B cell (primary cell): ENCODE measurements around the gene SUPT5H. TPM values are rescaled to one million over a fixed set of nuclear protein-coding genes. Genes with fewer than 3 reads are reported as not detected.

Experiments
- ATAC-seq: fragments of 200-7000 bp; cut with Tn5 transposase; one replicate; pipeline ENCODE4 v1.10.0; 2021; ENCODE audit warnings: low read depth, mild to moderate bottlenecking, moderate number of reproducible peaks, moderate library complexity
- CTCF ChIA-PET: fragments of 350-600 bp; sonication (Branson Sonifier 250); formaldehyde crosslinking; loops from one replicate; lab custom pipeline; 2021; ENCODE audit warnings: antibody characterized with exemption, inconsistent platforms; lab: Charles Lee
- POLR2A ChIA-PET: fragments of 350-600 bp; sonication (Branson Sonifier 250); formaldehyde crosslinking; loops from one replicate; lab custom pipeline; 2021; ENCODE audit warnings: antibody characterized with exemption; lab: Charles Lee
- DNase-seq: peaks from one replicate; pipeline ENCODE4 v3.0.0; 2013
- H2AFZ ChIP-seq: 2 replicates; pipeline ENCODE4 v1.6.1; 2012; ENCODE audit warnings: mild to moderate bottlenecking, low read depth, low read length; ENCODE audit not compliant: insufficient read depth, poor library complexity, severe bottlenecking
- H3K27ac ChIP-seq, 2 donors: 1 replicate in 1 of 2; 2 replicates in 1 of 2; pipeline ENCODE4 v1.5.1; 2012 to 2013; ENCODE audit warnings: low read length in 2 of 2, mild to moderate bottlenecking in 2 of 2, moderate library complexity in 1 of 2
- H3K27me3 ChIP-seq, 4 experiments: fragments of 200-600 bp in 1 of 4; sonication (generic) in 1 of 4; replicated peaks in 1 of 4; 1 replicate in 2 of 4; 2 replicates in 2 of 4; pipeline versions ENCODE4 v1.6.1 to v1.7.0; 2013 to 2016; ENCODE audit warnings: low read length in 3 of 4, mild to moderate bottlenecking in 2 of 4, mixed read lengths in 1 of 4, moderate library complexity in 1 of 4; ENCODE audit not compliant: insufficient read depth in 4 of 4, control insufficient read depth in 3 of 4; ENCODE audit errors: control extremely low read depth in 1 of 4
- H3K36me3 ChIP-seq, 2 experiments: replicated peaks in 1 of 2; 1 replicate in 1 of 2; 2 replicates in 1 of 2; pipeline versions ENCODE4 v1.6.1 to v1.7.1; 2013; ENCODE audit warnings: low read length in 1 of 2; ENCODE audit not compliant: insufficient read depth in 2 of 2, control insufficient read depth in 1 of 2; ENCODE audit errors: control extremely low read depth in 1 of 2, extremely low read depth in 1 of 2
- H3K4me1 ChIP-seq, 2 donors: fragments of 200-600 bp in 1 of 2; sonication (generic) in 1 of 2; 1 replicate in 1 of 2; 2 replicates in 1 of 2; pipeline versions ENCODE4 v1.5.1 to v1.6.1; 2013 to 2017; ENCODE audit warnings: low read length in 2 of 2; ENCODE audit not compliant: control insufficient read depth in 2 of 2, insufficient read depth in 2 of 2
- H3K4me2 ChIP-seq: replicated peaks from 2 replicates; pipeline ENCODE3; 2012; ENCODE audit warnings: mild to moderate bottlenecking, low read depth, low read length; ENCODE audit not compliant: poor library complexity, severe bottlenecking
- H3K4me3 ChIP-seq, 5 experiments: fragments of 200-600 bp in 1 of 5; sonication (generic) in 1 of 5; 1 replicate in 3 of 5; 2 replicates in 2 of 5; pipeline versions ENCODE4 v1.5.1 to v1.7.0; 2011 to 2016; ENCODE audit warnings: low read length in 4 of 5, mild to moderate bottlenecking in 4 of 5, low read depth in 2 of 5, control low read depth in 1 of 5, moderate library complexity in 1 of 5; ENCODE audit not compliant: insufficient read depth in 1 of 5; ENCODE audit errors: control extremely low read depth in 1 of 5, extremely low read depth in 1 of 5
- H3K79me2 ChIP-seq: fragments of 200-600 bp; sonication (generic); one replicate; pipeline ENCODE4 v1.6.0; 2016; ENCODE audit warnings: low read length; ENCODE audit not compliant: control insufficient read depth, insufficient read depth
- H3K9ac ChIP-seq: fragments of 200-600 bp; sonication (generic); 2 replicates; pipeline ENCODE4 v1.6.1; 2017; ENCODE audit warnings: mild to moderate bottlenecking, low read length, moderate library complexity
- H3K9me3 ChIP-seq, 3 donors: one replicate each; pipeline versions ENCODE4 v1.6.1 to v1.7.1; 2013; ENCODE audit warnings: low read length in 2 of 3; ENCODE audit not compliant: control insufficient read depth in 2 of 3, insufficient read depth in 1 of 3; ENCODE audit errors: control extremely low read depth in 1 of 3
- H4K20me1 ChIP-seq: 2 replicates; pipeline ENCODE4 v1.6.0; 2012; ENCODE audit warnings: mild to moderate bottlenecking, low read length; ENCODE audit not compliant: insufficient read depth, control insufficient read depth, poor library complexity, severe bottlenecking
- H3K27ac Mint-ChIP-seq: one replicate; pipeline ENCODE4 v1.8.0; 2021; ENCODE audit warnings: mixed read lengths
- H3K27me3 Mint-ChIP-seq: one replicate; pipeline ENCODE4 v1.8.0; 2021; ENCODE audit warnings: mixed read lengths
- H3K4me1 Mint-ChIP-seq: one replicate; pipeline ENCODE4 v1.8.0; 2021; ENCODE audit warnings: mixed read lengths
- H3K4me3 Mint-ChIP-seq: one replicate; pipeline ENCODE4 v1.8.0; 2021; ENCODE audit warnings: mixed read lengths
- H3K9me3 Mint-ChIP-seq: one replicate; pipeline ENCODE4 v1.8.0; 2022; ENCODE audit warnings: mixed read lengths; ENCODE audit not compliant: insufficient read depth
- EZH2 ChIP-seq: IDR thresholded peaks from 2 replicates; pipeline ENCODE4 v1.6.1; 2012; ENCODE audit warnings: borderline replicate concordance, low read depth, mild to moderate bottlenecking, moderate library complexity, low read length; ENCODE audit not compliant: insufficient read depth, poor library complexity, severe bottlenecking
- WGBS: methylation state at CpG from one replicate; pipeline ENCODE4 v1.1.5; 2013; ENCODE audit warnings: missing lambda C conversion rate; ENCODE audit not compliant: insufficient coverage; 5-methylcytosine and 5-hydroxymethylcytosine counted together
- intact Hi-C: fragments of 100-400 bp; cut with micrococcal nuclease; formaldehyde crosslinking; loops from one replicate; pipeline ENCODE4 v1.10.0; 2022
- polyA plus RNA-seq: library from polyadenylated mRNA; depleted of rRNA; stranded (reverse); fragments of >200 nt; gene quantifications from 2 replicates; pipeline ENCODE4 v1.2.3, GENCODE V29; 2012
- total RNA-seq, 2 donors: library from RNA; stranded (reverse); fragments of 120-200 nt in 1 of 2; gene quantifications; 1 replicate in 1 of 2; 2 replicates in 1 of 2; pipeline versions ENCODE4 v1.2.3 to v1.2.4, GENCODE V29; 2013 to 2022
- TF ChIP-seq, protein P1 (sequence below): fragments of 200-600 bp; IDR thresholded peaks from one replicate; pipeline ENCODE4 v1.8.0; 2022; ENCODE audit warnings: antibody characterized with exemption, mild to moderate bottlenecking

SUPT5H gene
- total and polyA plus RNA-seq, 2 donors (not counting 1 experiment from before 2014, with no cell fraction given) = 119 to 203 TPM

DNA sequence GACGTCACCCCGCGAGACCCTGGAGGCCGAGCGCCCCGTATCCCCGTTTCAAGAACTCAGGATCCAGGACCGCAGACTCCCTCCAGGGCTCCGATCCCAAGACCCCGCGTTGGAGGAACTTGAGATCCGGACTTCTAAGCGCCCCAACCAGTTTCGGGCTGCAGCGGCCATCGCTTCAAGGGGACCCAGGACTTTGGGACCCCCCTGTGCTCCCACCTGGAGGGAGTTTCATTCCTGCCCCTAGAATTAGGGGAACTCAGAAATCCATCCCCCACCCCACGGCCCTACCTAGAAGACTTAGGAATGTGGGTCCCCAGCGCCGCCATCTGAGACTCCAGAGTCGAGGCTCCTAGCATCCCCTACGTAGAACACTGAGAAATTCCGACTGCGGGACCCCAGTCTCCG, 32.5 kb upstream of the SUPT5H start:
- no peaks in the 10 kb centered on the region for H3K27me3 ChIP-seq
- peaks cover 21% of the 10 kb centered on the region for H3K79me2 ChIP-seq
- WGBS = under 1% methylated on average over 24 of the region's 24 CpGs
- TF ChIP-seq, protein P1, sequence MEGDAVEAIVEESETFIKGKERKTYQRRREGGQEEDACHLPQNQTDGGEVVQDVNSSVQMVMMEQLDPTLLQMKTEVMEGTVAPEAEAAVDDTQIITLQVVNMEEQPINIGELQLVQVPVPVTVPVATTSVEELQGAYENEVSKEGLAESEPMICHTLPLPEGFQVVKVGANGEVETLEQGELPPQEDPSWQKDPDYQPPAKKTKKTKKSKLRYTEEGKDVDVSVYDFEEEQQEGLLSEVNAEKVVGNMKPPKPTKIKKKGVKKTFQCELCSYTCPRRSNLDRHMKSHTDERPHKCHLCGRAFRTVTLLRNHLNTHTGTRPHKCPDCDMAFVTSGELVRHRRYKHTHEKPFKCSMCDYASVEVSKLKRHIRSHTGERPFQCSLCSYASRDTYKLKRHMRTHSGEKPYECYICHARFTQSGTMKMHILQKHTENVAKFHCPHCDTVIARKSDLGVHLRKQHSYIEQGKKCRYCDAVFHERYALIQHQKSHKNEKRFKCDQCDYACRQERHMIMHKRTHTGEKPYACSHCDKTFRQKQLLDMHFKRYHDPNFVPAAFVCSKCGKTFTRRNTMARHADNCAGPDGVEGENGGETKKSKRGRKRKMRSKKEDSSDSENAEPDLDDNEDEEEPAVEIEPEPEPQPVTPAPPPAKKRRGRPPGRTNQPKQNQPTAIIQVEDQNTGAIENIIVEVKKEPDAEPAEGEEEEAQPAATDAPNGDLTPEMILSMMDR = peak; percentile 79
- TF ChIP-seq EZH2 = no peak
- ATAC-seq = no peak
- peaks cover 0 to 21% of the 10 kb centered on the region in 2 experiments for H3K36me3 ChIP-seq
- H3K27me3 Mint-ChIP-seq = no peaks in the 10 kb centered on the region
- no peak for DNase-seq
- peak overlapping the region; percentile 100 for H3K4me2 ChIP-seq
- POLR2A ChIA-PET = interaction anchor here (2.2 to 2.5 kb wide), 4 partner anchors 11 to 23 kb away, joined by 20 to 74 read pairs (median 40); partner anchors contain the start of genes MED29, PAF1 and RPS16
- peak overlapping the region; percentile 94 for H3K4me3 Mint-ChIP-seq
- H3K9me3 ChIP-seq = peaks cover 0 to 2% (median 0%) of the 10 kb centered on the region in 3 donors
- H3K27ac ChIP-seq = peak overlapping the region; percentile 96 to 100
- peak overlapping the region; percentile 72 for H2AFZ ChIP-seq
- CTCF ChIA-PET = interaction anchor here (1.4 to 3.2 kb wide), 6 partner anchors 14 to 120 kb away, joined by 4 to 260 read pairs (median 17); partner anchors contain the start of genes EID2B, MED29, PAF1 and RPS16
- peak overlapping the region; percentile 74 to 93 (median 92) for H3K4me3 ChIP-seq
- peaks cover 16% of the 10 kb centered on the region for H4K20me1 ChIP-seq
- H3K4me1 Mint-ChIP-seq = peaks cover 52% of the 10 kb centered on the region
- H3K27ac Mint-ChIP-seq = peak overlapping the region; percentile 99
- no peaks in the 10 kb centered on the region for H3K9me3 Mint-ChIP-seq
- peaks cover 24 to 40% of the 10 kb centered on the region in 2 donors for H3K4me1 ChIP-seq
- peak overlapping the region; percentile 96 for H3K9ac ChIP-seq
- intact Hi-C loops = loop anchor here (1.0 to 5.0 kb wide), 9 partner anchors 22 to 1364 kb away; partner anchors contain the start of genes EID2B, EIF3K, MAP4K1 and MED29
